GM19328 (cell line): ENCODE results near the gene MELK.

ENCODE experiments used
- ATAC-seq: cut with Tn5 transposase; IDR thresholded peaks from one replicate; pipeline ENCODE4 v1.9.1; 2021; ENCODE audit warnings: mild to moderate bottlenecking, moderate library complexity; ENCODE audit not compliant: unreplicated experiment

The MELK gene

GRCh38 chr9:36576866-36577265, 4.2 kb downstream of the MELK start:
- ATAC-seq: no peak

GRCh38 chr9:36584620-36585460, 12.1 kb downstream of the MELK start:
- ATAC-seq: no peak

GRCh38 chr9:36590231-36590630, 17.5 kb downstream of the MELK start:
- ATAC-seq: no peak

- no peak for ATAC-seq
Measured at GRCh38 chr9:36592801-36593583, 20.3 kb downstream of the MELK start.

GRCh38 chr9:36594213-36594612, 21.5 kb downstream of the MELK start:
- ATAC-seq: no peak

- ATAC-seq: no peak
Measured at GRCh38 chr9:36597412-36598178, 24.9 kb downstream of the MELK start.

- no peak for ATAC-seq
Measured at GRCh38 chr9:36598273-36598672, 25.6 kb downstream of the MELK start.

- no peak for ATAC-seq
Measured at GRCh38 chr9:36603006-36603405, 30.3 kb downstream of the MELK start.

- ATAC-seq: no peak
Measured at GRCh38 chr9:36609306-36609705, 36.6 kb downstream of the MELK start.

- no peak for ATAC-seq
Measured at GRCh38 chr9:36622121-36622520, 49.4 kb downstream of the MELK start.

- no peak for ATAC-seq
Measured at GRCh38 chr9:36623280-36623679, 50.6 kb downstream of the MELK start.

- no peak for ATAC-seq
Measured at GRCh38 chr9:36625006-36625615, 52.4 kb downstream of the MELK start.

GRCh38 chr9:36632892-36633291, 60.2 kb downstream of the MELK start:
- no peak for ATAC-seq

- no peak for ATAC-seq
Measured at GRCh38 chr9:36637491-36638270, 65.0 kb downstream of the MELK start.

GRCh38 chr9:36640771-36641381, 68.2 kb downstream of the MELK start:
- ATAC-seq: no peak

GRCh38 chr9:36642817-36643216, 70.1 kb downstream of the MELK start:
- ATAC-seq: no peak

- no peak for ATAC-seq
Measured at GRCh38 chr9:36656842-36657241, 84.1 kb downstream of the MELK start.

GRCh38 chr9:36659500-36659899, 86.8 kb downstream of the MELK start:
- ATAC-seq: no peak

- ATAC-seq: no peak
Measured at GRCh38 chr9:36664806-36665205, 92.1 kb downstream of the MELK start.

GRCh38 chr9:36665387-36665786, 92.7 kb downstream of the MELK start:
- no peak for ATAC-seq
